CD4-positive, alpha-beta T cell (primary cell): ENCODE results near the gene PRL. TPM values are rescaled to one million over a fixed set of nuclear protein-coding genes. Genes with fewer than 3 reads are reported as not detected.

Experiments
- ATAC-seq: fragments of 200-7000 bp; cut with Tn5 transposase; one replicate; pipeline ENCODE4 v1.10.0; 2022; ENCODE audit warnings: mild to moderate bottlenecking; ENCODE audit not compliant: poor library complexity
- CTCF ChIA-PET: fragments of 350-600 bp; sonication (Branson Sonifier 250); formaldehyde crosslinking; loops from one replicate; lab custom pipeline; 2021; ENCODE audit warnings: antibody characterized with exemption, inconsistent platforms; lab: Charles Lee
- POLR2A ChIA-PET: fragments of 350-600 bp; sonication (Branson Sonifier 250); formaldehyde crosslinking; loops from one replicate; lab custom pipeline; 2021; ENCODE audit warnings: antibody characterized with exemption, inconsistent platforms; lab: Charles Lee
- DNase-seq, 14 experiments: peaks; one replicate each; pipeline ENCODE4 v3.0.0-alpha.2; 2013 to 2020; ENCODE audit warnings: mixed read lengths in 2 of 14
- H3K27ac ChIP-seq, 2 donors: one replicate each; pipeline versions ENCODE4 v1.5.1 to v1.7.0; 2013; ENCODE audit warnings: low read length in 2 of 2, low read depth in 1 of 2, mild to moderate bottlenecking in 1 of 2
- H3K27me3 ChIP-seq, 2 experiments: 1 replicate in 1 of 2; 2 replicates in 1 of 2; pipeline versions ENCODE4 v1.6.1 to v1.7.0; 2013; ENCODE audit warnings: low read length in 2 of 2, control low read depth in 1 of 2, mild to moderate bottlenecking in 1 of 2, moderate library complexity in 1 of 2; ENCODE audit not compliant: insufficient read depth in 2 of 2, control insufficient read depth in 1 of 2
- H3K36me3 ChIP-seq: one replicate; pipeline ENCODE4 v1.6.1; 2013; ENCODE audit warnings: low read length, control low read depth; ENCODE audit not compliant: insufficient read depth
- H3K4me1 ChIP-seq: one replicate; pipeline ENCODE4 v1.6.1; 2013; ENCODE audit warnings: low read length, control low read depth; ENCODE audit not compliant: insufficient read depth
- H3K4me3 ChIP-seq: one replicate; pipeline ENCODE4 v1.5.1; 2013; ENCODE audit warnings: mild to moderate bottlenecking, low read length, moderate library complexity
- H3K9me3 ChIP-seq, 2 experiments: 1 replicate in 1 of 2; 2 replicates in 1 of 2; pipeline versions ENCODE4 v1.6.1 to v1.7.0; 2013; ENCODE audit warnings: low read length in 2 of 2, mild to moderate bottlenecking in 2 of 2, control low read depth in 1 of 2, moderate library complexity in 1 of 2; ENCODE audit not compliant: control insufficient read depth in 1 of 2, insufficient read depth in 1 of 2
- H3K27ac Mint-ChIP-seq: one replicate; pipeline ENCODE4 v1.8.0; 2020; ENCODE audit warnings: mixed read lengths
- H3K27me3 Mint-ChIP-seq: one replicate; pipeline ENCODE4 v1.8.0; 2021; ENCODE audit warnings: mixed read lengths
- H3K36me3 Mint-ChIP-seq: one replicate; pipeline ENCODE4 v1.8.0; 2021; ENCODE audit warnings: low read depth, mixed read lengths
- H3K4me1 Mint-ChIP-seq: one replicate; pipeline ENCODE4 v1.8.0; 2021; ENCODE audit warnings: low read depth, mixed read lengths
- H3K4me3 Mint-ChIP-seq: one replicate; pipeline ENCODE4 v1.8.0; 2020; ENCODE audit warnings: mild to moderate bottlenecking, mixed read lengths
- H3K9me3 Mint-ChIP-seq: one replicate; pipeline ENCODE4 v1.8.0; 2020; ENCODE audit warnings: mixed read lengths
- intact Hi-C, 2 experiments: fragments of 100-400 bp; cut with DNase I in 1 of 2; cut with micrococcal nuclease in 1 of 2; formaldehyde crosslinking; loops; one replicate each; pipeline versions ENCODE4 v1.15.1 to v1.9.0; 2023 to 2025; cut with DNase I, micrococcal nuclease
- total RNA-seq, 174 experiments: library from RNA in 2 of 174; stranded (reverse) in 2 of 174; gene quantifications; one replicate each; pipeline ENCODE4 v1.2.3 and lab custom pipeline; 2021 to 2026
- TF ChIP-seq, protein P1 (sequence below): fragments of 200-600 bp; IDR thresholded peaks from one replicate; pipeline ENCODE4 v1.8.0; 2022; ENCODE audit warnings: antibody characterized with exemption, mild to moderate bottlenecking

The PRL gene
- total RNA-seq, 2 experiments from 2014 or later: not detected

DNA sequence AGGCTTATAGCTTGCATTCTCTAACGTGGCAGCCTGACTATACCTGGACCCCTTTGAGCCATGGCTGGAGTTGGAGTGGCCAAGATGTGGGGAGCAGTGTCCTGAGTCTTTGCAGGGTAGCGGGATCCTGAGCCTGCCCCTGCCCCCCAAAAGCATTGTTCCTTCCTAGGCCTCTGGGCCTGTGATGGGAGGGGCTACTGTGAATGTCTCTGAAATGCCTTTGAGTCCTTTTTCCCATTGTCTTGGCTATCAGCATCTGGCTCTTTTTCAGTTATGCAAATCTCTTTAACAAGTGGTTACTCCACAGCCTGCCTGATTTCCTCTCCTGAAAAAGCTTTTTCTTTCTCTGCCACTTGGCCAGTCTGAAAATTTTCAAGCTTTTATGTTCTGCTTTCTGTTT lies 17.0 kb upstream of the PRL start:
- H3K4me1 Mint-ChIP-seq: no peaks in the 10 kb centered on the region
- Histone ChIP-seq H3K27me3 (no peaks in the 10 kb centered on the region), H3K4me3 (no peak overlapping the region), H3K4me1 (no peaks in the 10 kb centered on the region), H3K9me3 (peaks cover 5 to 22% of the 10 kb centered on the region in 2 experiments), H3K36me3 (no peaks in the 10 kb centered on the region), H3K27ac (no peak overlapping the region)
- ChIA-PET POLR2A (no interaction called here), CTCF (no interaction called here)
- no peaks in the 10 kb centered on the region for H3K27me3 Mint-ChIP-seq
- TF ChIP-seq, protein P1, sequence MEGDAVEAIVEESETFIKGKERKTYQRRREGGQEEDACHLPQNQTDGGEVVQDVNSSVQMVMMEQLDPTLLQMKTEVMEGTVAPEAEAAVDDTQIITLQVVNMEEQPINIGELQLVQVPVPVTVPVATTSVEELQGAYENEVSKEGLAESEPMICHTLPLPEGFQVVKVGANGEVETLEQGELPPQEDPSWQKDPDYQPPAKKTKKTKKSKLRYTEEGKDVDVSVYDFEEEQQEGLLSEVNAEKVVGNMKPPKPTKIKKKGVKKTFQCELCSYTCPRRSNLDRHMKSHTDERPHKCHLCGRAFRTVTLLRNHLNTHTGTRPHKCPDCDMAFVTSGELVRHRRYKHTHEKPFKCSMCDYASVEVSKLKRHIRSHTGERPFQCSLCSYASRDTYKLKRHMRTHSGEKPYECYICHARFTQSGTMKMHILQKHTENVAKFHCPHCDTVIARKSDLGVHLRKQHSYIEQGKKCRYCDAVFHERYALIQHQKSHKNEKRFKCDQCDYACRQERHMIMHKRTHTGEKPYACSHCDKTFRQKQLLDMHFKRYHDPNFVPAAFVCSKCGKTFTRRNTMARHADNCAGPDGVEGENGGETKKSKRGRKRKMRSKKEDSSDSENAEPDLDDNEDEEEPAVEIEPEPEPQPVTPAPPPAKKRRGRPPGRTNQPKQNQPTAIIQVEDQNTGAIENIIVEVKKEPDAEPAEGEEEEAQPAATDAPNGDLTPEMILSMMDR: no peak
- ATAC-seq (no peak), DNase-seq (no peak)
- H3K27ac Mint-ChIP-seq: no peak overlapping the region
- H3K4me3 Mint-ChIP-seq: no peak overlapping the region
- H3K36me3 Mint-ChIP-seq: no peaks in the 10 kb centered on the region
- intact Hi-C loops: no loop called here
- H3K9me3 Mint-ChIP-seq: peaks cover 13% of the 10 kb centered on the region

DNA sequence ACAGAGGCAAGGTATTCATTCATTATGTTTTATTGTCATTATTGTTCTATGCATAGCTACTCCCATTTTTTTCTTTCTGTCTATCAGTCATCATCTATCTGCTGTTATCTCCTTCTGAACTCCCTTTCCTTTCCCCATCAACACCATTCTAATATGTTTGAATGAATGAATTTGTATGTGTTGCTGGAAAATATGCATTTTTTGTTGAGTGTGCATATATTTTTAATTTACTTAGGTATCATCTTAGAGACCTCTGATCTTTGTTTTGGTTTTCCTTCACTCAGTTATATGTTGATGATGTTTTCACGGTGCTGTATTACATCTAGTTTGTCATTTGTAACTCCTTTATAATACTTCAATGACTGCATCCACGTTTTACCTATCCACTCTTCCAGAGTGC lies 12.1 kb upstream of the PRL start:
- DNase-seq: no peak
- no peaks in the 10 kb centered on the region for H3K27me3 ChIP-seq
- Mint-ChIP-seq H3K36me3 (no peaks in the 10 kb centered on the region), H3K27me3 (no peaks in the 10 kb centered on the region), H3K4me3 (no peak overlapping the region), H3K9me3 (peaks cover 7% of the 10 kb centered on the region), H3K4me1 (no peaks in the 10 kb centered on the region), H3K27ac (no peak overlapping the region)
- no peak overlapping the region for H3K4me3 ChIP-seq
- intact Hi-C loops: no loop called here
- H3K4me1 ChIP-seq: no peaks in the 10 kb centered on the region
- H3K9me3 ChIP-seq: peaks cover 5 to 10% of the 10 kb centered on the region in 2 experiments
- H3K36me3 ChIP-seq: no peaks in the 10 kb centered on the region
- TF ChIP-seq, protein P1: no peak
- no peak for ATAC-seq
- POLR2A ChIA-PET: no interaction called here
- CTCF ChIA-PET: no interaction called here
- no peak overlapping the region for H3K27ac ChIP-seq

DNA sequence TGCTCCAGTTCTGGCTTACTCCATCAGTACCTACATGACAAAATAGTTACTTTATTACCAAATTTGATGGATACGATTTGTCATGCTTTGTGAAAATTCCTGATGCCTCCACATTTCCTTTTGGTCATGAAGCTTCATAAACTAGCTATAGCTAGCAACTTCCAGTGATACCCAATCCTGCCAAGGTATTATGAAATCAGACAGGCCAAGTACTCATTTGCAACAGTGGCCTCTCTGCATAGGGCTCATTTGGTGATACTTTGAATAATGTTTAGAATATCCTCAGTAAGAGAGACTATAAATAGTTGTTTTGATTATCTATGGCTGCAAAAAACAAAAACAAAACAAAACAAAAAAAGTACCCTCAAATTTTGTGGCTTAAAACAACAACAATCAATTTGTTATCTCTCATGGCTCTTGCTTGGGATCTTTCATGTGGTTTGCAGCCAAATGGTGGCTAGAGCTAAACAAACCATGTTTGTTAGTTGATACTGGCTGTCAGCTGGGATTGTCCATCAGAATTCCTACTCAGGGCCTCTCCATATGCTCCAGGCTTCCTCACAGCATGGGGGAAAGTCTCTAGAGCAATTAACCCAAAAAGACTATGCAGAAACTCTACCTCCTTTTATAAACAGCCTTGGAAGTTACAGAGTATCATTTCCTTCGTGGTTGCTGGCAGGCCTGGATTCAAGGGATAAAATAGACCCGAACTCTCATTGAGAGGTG lies 10.1 kb upstream of the PRL start:
- TF ChIP-seq, protein P1: no peak
- intact Hi-C loops: no loop called here
- H3K9me3 Mint-ChIP-seq: peaks cover 2% of the 10 kb centered on the region
- DNase-seq: no peak
- H3K4me3 ChIP-seq: no peak overlapping the region
- no peaks in the 10 kb centered on the region for H3K36me3 ChIP-seq
- H3K4me1 ChIP-seq: no peaks in the 10 kb centered on the region
- ATAC-seq: no peak
- no peaks in the 10 kb centered on the region for H3K27me3 ChIP-seq
- H3K27ac ChIP-seq: no peak overlapping the region
- ChIA-PET POLR2A (no interaction called here), CTCF (no interaction called here)
- no peaks in the 10 kb centered on the region for H3K27me3 Mint-ChIP-seq
- H3K4me3 Mint-ChIP-seq: no peak overlapping the region
- peaks cover 0 to 5% of the 10 kb centered on the region in 2 experiments for H3K9me3 ChIP-seq
- no peaks in the 10 kb centered on the region for H3K36me3 Mint-ChIP-seq
- H3K4me1 Mint-ChIP-seq: no peaks in the 10 kb centered on the region
- no peak overlapping the region for H3K27ac Mint-ChIP-seq
